SK-N-SH (cell line): Measurements from ENCODE around the gene MYADML2. TPM values are rescaled to one million over a fixed set of nuclear protein-coding genes. Genes with fewer than 3 reads are reported as not detected.

ENCODE experiments used
- CTCF ChIA-PET: fragments of 300-600, 350-600 bp; formaldehyde crosslinking; extraction: SDS; loops from one replicate; lab custom pipeline; 2021; lab: Yijun Ruan, JAX
- POLR2A ChIA-PET: fragments of 350-600 bp; sonication (Branson Sonifier 250); formaldehyde crosslinking; extraction: SDS; loops from one replicate; lab custom pipeline; 2020; ENCODE audit warnings: antibody characterized with exemption, inconsistent platforms; lab: Yijun Ruan, JAX
- DNase-seq: peaks from one replicate; pipeline ENCODE4 v3.0.0; 2012
- H2AFZ ChIP-seq: fragments of 200-600 bp; sonication (generic); 2 replicates; pipeline ENCODE4 v1.8.1; 2016; ENCODE audit warnings: antibody characterized with exemption, mild to moderate bottlenecking, low read depth
- H3F3A ChIP-seq: fragments of 200-600 bp; sonication (generic); replicated peaks from 2 replicates; pipeline ENCODE3; 2016; ENCODE audit warnings: antibody characterized with exemption, mild to moderate bottlenecking; ENCODE audit not compliant: insufficient read depth
- H3K27ac ChIP-seq, 2 experiments: fragments of 200-500 bp in 1 of 2; fragments of 200-600 bp in 1 of 2; sonication (Bioruptor generic) in 1 of 2; sonication (generic), shearing (Covaris generic) in 1 of 2; 2 replicates each; pipeline versions ENCODE4 v1.5.1 to v1.6.1; 2014 to 2016; ENCODE audit warnings: low read depth in 2 of 2, inconsistent platforms in 1 of 2, low read length in 1 of 2, mild to moderate bottlenecking in 1 of 2, mixed read lengths in 1 of 2
- H3K27me3 ChIP-seq: fragments of 200-600 bp; sonication (generic), shearing (Covaris generic); 2 replicates; pipeline ENCODE4 v1.6.1; 2016; ENCODE audit warnings: mixed run types; ENCODE audit not compliant: insufficient read depth
- H3K36me3 ChIP-seq, 2 experiments: fragments of 200-500 bp in 1 of 2; fragments of 200-600 bp in 1 of 2; sonication (Bioruptor generic) in 1 of 2; sonication (generic) in 1 of 2; replicated peaks in 1 of 2; 2 replicates each; pipeline versions ENCODE3 to v1.5.1; 2014 to 2016; ENCODE audit warnings: low read length in 1 of 2, mild to moderate bottlenecking in 1 of 2; ENCODE audit not compliant: insufficient read depth in 2 of 2, control insufficient read depth in 1 of 2
- H3K4me1 ChIP-seq, 2 experiments: fragments of 200-500 bp in 1 of 2; fragments of 200-600 bp in 1 of 2; sonication (Bioruptor generic) in 1 of 2; sonication (generic), shearing (Covaris generic) in 1 of 2; 2 replicates each; pipeline versions ENCODE4 v1.5.1 to v1.6.1; 2014 to 2016; ENCODE audit warnings: low read depth in 1 of 2, low read length in 1 of 2, mixed run types in 1 of 2; ENCODE audit not compliant: insufficient read depth in 2 of 2, control insufficient read depth in 1 of 2
- H3K4me2 ChIP-seq: fragments of 200-600 bp; sonication (generic), shearing (Covaris generic); 2 replicates; pipeline ENCODE4 v1.6.1; 2017; ENCODE audit warnings: mixed run types
- H3K4me3 ChIP-seq, 2 experiments: fragments of 200-500 bp in 1 of 2; fragments of 200-600 bp in 1 of 2; sonication (Bioruptor generic) in 1 of 2; sonication (generic), shearing (Covaris generic) in 1 of 2; 2 replicates each; pipeline versions ENCODE4 v1.5.1 to v1.8.1; 2014 to 2016; ENCODE audit warnings: low read depth in 2 of 2, inconsistent platforms in 1 of 2, low read length in 1 of 2, mild to moderate bottlenecking in 1 of 2, mixed read lengths in 1 of 2, moderate library complexity in 1 of 2
- H3K79me2 ChIP-seq: fragments of 200-600 bp; sonication (generic); 2 replicates; pipeline ENCODE4 v1.8.1; 2017; ENCODE audit warnings: mild to moderate bottlenecking; ENCODE audit not compliant: insufficient read depth
- H3K9ac ChIP-seq: fragments of 200-600 bp; sonication (generic); 2 replicates; pipeline ENCODE4 v1.6.1; 2017; ENCODE audit warnings: mixed run types
- H3K9me2 ChIP-seq: fragments of 200-600 bp; sonication (generic); 2 replicates; pipeline ENCODE4 v1.6.1; 2017; ENCODE audit warnings: mixed run types
- H3K9me3 ChIP-seq: fragments of 200-600 bp; sonication (generic); 2 replicates; pipeline ENCODE4 v1.6.1; 2017; ENCODE audit warnings: mixed run types, mild to moderate bottlenecking, moderate library complexity
- H4K20me1 ChIP-seq: fragments of 200-600 bp; sonication (generic); 2 replicates; pipeline ENCODE4 v1.6.1; 2017; ENCODE audit warnings: mild to moderate bottlenecking, mixed run types; ENCODE audit not compliant: insufficient read depth
- ELF1 ChIP-seq: IDR thresholded peaks from 2 replicates; pipeline ENCODE4 v1.4.0; 2012
- EP300 ChIP-seq, 2 experiments: IDR thresholded peaks; 2 replicates each; pipeline versions ENCODE4 v1.4.0 to v1.6.1; 2012; ENCODE audit warnings: borderline replicate concordance in 1 of 2, low read depth in 1 of 2, low read length in 1 of 2
- FOSL2 ChIP-seq: IDR thresholded peaks from 2 replicates; pipeline ENCODE4 v1.4.0; 2012; ENCODE audit warnings: low read depth, mild to moderate bottlenecking, moderate library complexity, borderline replicate concordance
- FOXM1 ChIP-seq: IDR thresholded peaks from 2 replicates; pipeline ENCODE4 v1.4.0; 2012; ENCODE audit warnings: low read depth, mild to moderate bottlenecking
- GATA2 ChIP-seq: sonication (generic); formaldehyde crosslinking; IDR thresholded peaks from 2 replicates; pipeline ENCODE4 v1.5.0; 2020; ENCODE audit warnings: mild to moderate bottlenecking, missing genetic modification reagents
- MXI1 ChIP-seq: IDR thresholded peaks from 2 replicates; pipeline ENCODE4 v1.6.1; 2012; ENCODE audit warnings: mild to moderate bottlenecking, low read depth, low read length, improper control_type of control experiment
- NRF1 ChIP-seq: IDR thresholded peaks from 2 replicates; pipeline ENCODE4 v1.6.1; 2012; ENCODE audit warnings: low read depth, mild to moderate bottlenecking, low read length
- RCOR1 ChIP-seq: fragments of 150-350 bp; IDR thresholded peaks from 2 replicates; pipeline ENCODE4 v1.6.1; 2017; ENCODE audit warnings: antibody characterized with exemption, low read length
- RFX5 ChIP-seq: IDR thresholded peaks from 2 replicates; pipeline ENCODE4 v1.6.1; 2012; ENCODE audit warnings: mild to moderate bottlenecking, improper control_type of control experiment, low read length
- SMC3 ChIP-seq: IDR thresholded peaks from 2 replicates; pipeline ENCODE4 v1.6.1; 2012; ENCODE audit warnings: low read depth, low read length, improper control_type of control experiment
- TAF1 ChIP-seq: IDR thresholded peaks from 2 replicates; pipeline ENCODE4 v1.6.1; 2012; ENCODE audit warnings: low read depth, mild to moderate bottlenecking, low read length, moderate library complexity, borderline replicate concordance
- TEAD4 ChIP-seq: IDR thresholded peaks from 2 replicates; pipeline ENCODE4 v1.4.0; 2012; ENCODE audit warnings: mild to moderate bottlenecking, borderline replicate concordance; ENCODE audit not compliant: insufficient read depth
- YY1 ChIP-seq: IDR thresholded peaks from 2 replicates; pipeline ENCODE4 v1.4.0; 2012; ENCODE audit warnings: low read depth, mild to moderate bottlenecking
- WGBS: methylation state at CpG from one replicate; pipeline ENCODE4 v1.1.6; 2017; ENCODE audit warnings: low lambda C conversion rate; 5-methylcytosine and 5-hydroxymethylcytosine counted together
- polyA plus RNA-seq, 3 experiments: library from polyadenylated mRNA; depleted of rRNA; stranded (reverse); fragments of >200 nt; gene quantifications; 2 replicates each; pipeline ENCODE4 v1.2.3, GENCODE V29; 2012
- TF ChIP-seq, protein P1 (sequence below): fragments of 200-600 bp; sonication (generic); IDR thresholded peaks from 2 replicates; pipeline ENCODE4 v1.6.1; 2017; ENCODE audit warnings: antibody characterized with exemption, mild to moderate bottlenecking, moderate library complexity
- TF ChIP-seq, protein P2 (sequence below): IDR thresholded peaks from 2 replicates; pipeline ENCODE4; 2012
- TF ChIP-seq, protein P3 (sequence below): fragments of 150-350 bp; IDR thresholded peaks from 2 replicates; pipeline ENCODE4 v1.6.1; 2017; ENCODE audit warnings: antibody characterized with exemption, low read length, low read depth, borderline replicate concordance

Gene MYADML2
- polyA plus RNA-seq, 1 of the 3 experiments (the other 2 are of a cell fraction): not detected

GRCh38 chr17:81954131-81955057 is 7.4 kb upstream of the MYADML2 start:
- no peak overlapping the region for H3K4me2 ChIP-seq
- DNase-seq: no peak
- no peak overlapping the region for H3K27ac ChIP-seq
- CTCF ChIA-PET: interaction anchor here (0.8 to 12.4 kb wide), 7 partner anchors 15 to 85 kb away, joined by 3 to 168 read pairs (median 5); partner anchors contain the start of genes CENPX, DCXR, LRRC45 and MAFG
- WGBS: 83% methylated on average over 14 of the region's 19 CpGs
- TF ChIP-seq GATA2 (no peak), RCOR1 (no peak), TAF1 (no peak), TEAD4 (no peak), FOSL2 (no peak), EP300 (IDR thresholded peaks at IDR 0.05; ENCODE audit: borderline replicate concordance in 1 of 2, low read depth in 1 of 2, low read length in 1 of 2) (no peak), NRF1 (no peak), RFX5 (no peak), SMC3 (no peak), FOXM1 (no peak), MXI1 (no peak), ELF1 (no peak), YY1 (no peak)
- TF ChIP-seq, protein P1, sequence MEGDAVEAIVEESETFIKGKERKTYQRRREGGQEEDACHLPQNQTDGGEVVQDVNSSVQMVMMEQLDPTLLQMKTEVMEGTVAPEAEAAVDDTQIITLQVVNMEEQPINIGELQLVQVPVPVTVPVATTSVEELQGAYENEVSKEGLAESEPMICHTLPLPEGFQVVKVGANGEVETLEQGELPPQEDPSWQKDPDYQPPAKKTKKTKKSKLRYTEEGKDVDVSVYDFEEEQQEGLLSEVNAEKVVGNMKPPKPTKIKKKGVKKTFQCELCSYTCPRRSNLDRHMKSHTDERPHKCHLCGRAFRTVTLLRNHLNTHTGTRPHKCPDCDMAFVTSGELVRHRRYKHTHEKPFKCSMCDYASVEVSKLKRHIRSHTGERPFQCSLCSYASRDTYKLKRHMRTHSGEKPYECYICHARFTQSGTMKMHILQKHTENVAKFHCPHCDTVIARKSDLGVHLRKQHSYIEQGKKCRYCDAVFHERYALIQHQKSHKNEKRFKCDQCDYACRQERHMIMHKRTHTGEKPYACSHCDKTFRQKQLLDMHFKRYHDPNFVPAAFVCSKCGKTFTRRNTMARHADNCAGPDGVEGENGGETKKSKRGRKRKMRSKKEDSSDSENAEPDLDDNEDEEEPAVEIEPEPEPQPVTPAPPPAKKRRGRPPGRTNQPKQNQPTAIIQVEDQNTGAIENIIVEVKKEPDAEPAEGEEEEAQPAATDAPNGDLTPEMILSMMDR: no peak
- TF ChIP-seq, protein P2, sequence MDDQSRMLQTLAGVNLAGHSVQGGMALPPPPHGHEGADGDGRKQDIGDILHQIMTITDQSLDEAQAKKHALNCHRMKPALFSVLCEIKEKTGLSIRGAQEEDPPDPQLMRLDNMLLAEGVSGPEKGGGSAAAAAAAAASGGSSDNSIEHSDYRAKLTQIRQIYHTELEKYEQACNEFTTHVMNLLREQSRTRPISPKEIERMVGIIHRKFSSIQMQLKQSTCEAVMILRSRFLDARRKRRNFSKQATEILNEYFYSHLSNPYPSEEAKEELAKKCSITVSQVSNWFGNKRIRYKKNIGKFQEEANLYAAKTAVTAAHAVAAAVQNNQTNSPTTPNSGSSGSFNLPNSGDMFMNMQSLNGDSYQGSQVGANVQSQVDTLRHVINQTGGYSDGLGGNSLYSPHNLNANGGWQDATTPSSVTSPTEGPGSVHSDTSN: no peak
- TF ChIP-seq, protein P3, sequence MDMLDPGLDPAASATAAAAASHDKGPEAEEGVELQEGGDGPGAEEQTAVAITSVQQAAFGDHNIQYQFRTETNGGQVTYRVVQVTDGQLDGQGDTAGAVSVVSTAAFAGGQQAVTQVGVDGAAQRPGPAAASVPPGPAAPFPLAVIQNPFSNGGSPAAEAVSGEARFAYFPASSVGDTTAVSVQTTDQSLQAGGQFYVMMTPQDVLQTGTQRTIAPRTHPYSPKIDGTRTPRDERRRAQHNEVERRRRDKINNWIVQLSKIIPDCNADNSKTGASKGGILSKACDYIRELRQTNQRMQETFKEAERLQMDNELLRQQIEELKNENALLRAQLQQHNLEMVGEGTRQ: no peak
- H3K9ac ChIP-seq: no peak overlapping the region
- no peak overlapping the region for H2AFZ ChIP-seq
- peaks cover 0 to 17% of the 10 kb centered on the region in 2 experiments; a peak in 1 of 4 replicates for H3K4me1 ChIP-seq
- H3F3A ChIP-seq: no peaks in the 10 kb centered on the region
- no peak overlapping the region for H3K4me3 ChIP-seq
- H3K27me3 ChIP-seq: no peaks in the 10 kb centered on the region; the same call in 1 of the 2 replicates
- no peaks in the 10 kb centered on the region for H3K79me2 ChIP-seq
- H3K36me3 ChIP-seq: no peaks in the 10 kb centered on the region
- H4K20me1 ChIP-seq: no peaks in the 10 kb centered on the region
- POLR2A ChIA-PET: no interaction called here
- H3K9me2 ChIP-seq: no peaks in the 10 kb centered on the region
- H3K9me3 ChIP-seq: no peaks in the 10 kb centered on the region
